GM23338 (cell line): Measurements from ENCODE around the gene DYNLRB1.

Source experiments
- CTCF ChIP-seq, 2 experiments: fragments of 200-600 bp in 1 of 2; sonication (generic) in 1 of 2; conservative IDR thresholded peaks; 2 replicates each; pipeline versions ENCODE4 v1.5.1 to v1.6.1; 2016 to 2017; ENCODE audit warnings: antibody characterized with exemption in 2 of 2, low read depth in 2 of 2, mild to moderate bottlenecking in 2 of 2, moderate library complexity in 1 of 2
- EZH2phosphoT487 ChIP-seq: fragments of 200-600 bp; sonication (generic); IDR thresholded peaks from one replicate; pipeline ENCODE4 v1.8.1; 2018; ENCODE audit warnings: antibody characterized with exemption; ENCODE audit not compliant: unreplicated experiment
- POLR2AphosphoS5 ChIP-seq: IDR thresholded peaks from 2 replicates; pipeline ENCODE4 v1.6.1; 2016; ENCODE audit warnings: antibody characterized with exemption, low read depth

- TF ChIP-seq CTCF (conservative IDR thresholded peaks at IDR 0.05; ENCODE audit: low read depth in 2 of 2), result no peak
- no peak for TF ChIP-seq POLR2AphosphoS5
- TF ChIP-seq EZH2phosphoT487, result no peak
These were observed 45.4 kb downstream of the DYNLRB1 start for GRCh38 chr20:34561661-34562060.
